GM23248 (cell line): ENCODE measurements around the gene ANKRD28. TPM values are rescaled to one million over a fixed set of nuclear protein-coding genes. Genes with fewer than 3 reads are reported as not detected.
A peak's percentile ranks its signal among the peaks of the same experiment; 100 is the strongest.

Source experiments
- DNase-seq: peaks from one replicate; pipeline ENCODE4 v3.0.0-alpha.2; 2015
- H2AFZ ChIP-seq: fragments of 200-600 bp; sonication (generic); 2 replicates; pipeline ENCODE4 v1.6.1; 2016; ENCODE audit warnings: antibody characterized with exemption
- H3F3A ChIP-seq: fragments of 200-600 bp; sonication (generic); 2 replicates; pipeline ENCODE4 v1.6.1; 2016; ENCODE audit warnings: mild to moderate bottlenecking, antibody characterized with exemption, mixed run types; ENCODE audit not compliant: insufficient read depth
- H3K27ac ChIP-seq: fragments of 200-600 bp; sonication (generic); 2 replicates; pipeline ENCODE4 v1.5.1; 2016; ENCODE audit warnings: mild to moderate bottlenecking
- H3K27me3 ChIP-seq: fragments of 200-600 bp; sonication (generic); replicated peaks from 2 replicates; pipeline ENCODE4 v1.6.1; 2016; ENCODE audit warnings: mild to moderate bottlenecking; ENCODE audit not compliant: insufficient read depth
- H3K36me3 ChIP-seq: fragments of 200-600 bp; sonication (generic); 2 replicates; pipeline ENCODE4 v1.6.1; 2016; ENCODE audit warnings: low read depth, mild to moderate bottlenecking
- H3K4me1 ChIP-seq: fragments of 200-600 bp; sonication (generic); 2 replicates; pipeline ENCODE4 v1.6.1; 2016; ENCODE audit warnings: mild to moderate bottlenecking; ENCODE audit not compliant: insufficient read depth
- H3K4me2 ChIP-seq: fragments of 200-600 bp; sonication (generic); one replicate; pipeline ENCODE4 v1.6.1; 2016; ENCODE audit warnings: mild to moderate bottlenecking; ENCODE audit not compliant: unreplicated experiment
- H3K4me3 ChIP-seq: fragments of 200-600 bp; sonication (generic); 2 replicates; pipeline ENCODE4 v1.5.1; 2016; ENCODE audit warnings: mild to moderate bottlenecking
- H3K79me2 ChIP-seq: fragments of 200-600 bp; sonication (generic); 2 replicates; pipeline ENCODE4 v1.6.1; 2016; ENCODE audit warnings: mild to moderate bottlenecking; ENCODE audit not compliant: insufficient read depth
- H3K9ac ChIP-seq: fragments of 200-600 bp; sonication (generic); 2 replicates; pipeline ENCODE4 v1.6.1; 2016; ENCODE audit warnings: mild to moderate bottlenecking
- H3K9me2 ChIP-seq: fragments of 200-600 bp; sonication (generic); 2 replicates; pipeline ENCODE4 v1.6.1; 2016; ENCODE audit warnings: mixed run types, mild to moderate bottlenecking, moderate library complexity; ENCODE audit not compliant: insufficient read depth
- H3K9me3 ChIP-seq: fragments of 200-600 bp; sonication (generic); one replicate; pipeline ENCODE4 v1.6.1; 2017; ENCODE audit warnings: low read depth
- H4K20me1 ChIP-seq: fragments of 200-600 bp; sonication (generic); 2 replicates; pipeline ENCODE4 v1.6.0; 2016; ENCODE audit not compliant: insufficient read depth
- EZH2 ChIP-seq: fragments of 200-600 bp; sonication (generic); IDR thresholded peaks from 2 replicates; pipeline ENCODE4 v1.6.1; 2018; ENCODE audit warnings: antibody characterized with exemption, mild to moderate bottlenecking; ENCODE audit not compliant: insufficient read depth, poor library complexity, severe bottlenecking
- EZH2phosphoT487 ChIP-seq: fragments of 200-600 bp; sonication (generic); IDR thresholded peaks from 2 replicates; pipeline ENCODE4 v1.6.1; 2018; ENCODE audit warnings: antibody characterized with exemption, moderate library complexity, mild to moderate bottlenecking, low read depth; ENCODE audit not compliant: insufficient read depth
- WGBS, 2 experiments: methylation state at CpG; one replicate each; pipeline ENCODE4 v1.1.6; 2015 to 2017; ENCODE audit warnings: low lambda C conversion rate in 2 of 2, low coverage in 1 of 2; ENCODE audit errors: missing lambda C conversion rate in 2 of 2; 5-methylcytosine and 5-hydroxymethylcytosine counted together
- in situ Hi-C: fragments of 300-500 bp; cut with MboI; formaldehyde crosslinking; loops from 2 replicates; pipeline ENCODE4 v1.15.0; 2020
- polyA plus RNA-seq: library from polyadenylated mRNA; unstranded; fragments of >200 nt; fragmentation: Nextera tagmentation; extraction: Ambion mirVana; gene quantifications from 2 replicates; pipeline ENCODE4 v1.2.1, GENCODE V29; 2016
- total RNA-seq: library from RNA; depleted of rRNA; stranded (reverse); fragments of >200 nt; shearing (Covaris generic); gene quantifications from 2 replicates; pipeline ENCODE4 v1.2.3, GENCODE V29; 2014

Gene ANKRD28
- total and polyA plus RNA-seq, 2 experiments from 2014 or later = 23.1 to 55.6 TPM

GRCh38 chr3:15711281-15711680 lies 86.5 kb downstream of the ANKRD28 start:
- H3K27me3 ChIP-seq = no peaks in the 10 kb centered on the region
- peaks cover 63% of the 10 kb centered on the region for H3K36me3 ChIP-seq
- no peak overlapping the region for H3K27ac ChIP-seq
- H3F3A ChIP-seq = peaks cover 33% of the 10 kb centered on the region
- no peaks in the 10 kb centered on the region for H3K9me2 ChIP-seq
- H3K4me3 ChIP-seq = no peak overlapping the region
- H3K9ac ChIP-seq = no peak overlapping the region
- H3K4me1 ChIP-seq = peaks cover 20% of the 10 kb centered on the region
- H3K9me3 ChIP-seq = no peaks in the 10 kb centered on the region
- no peaks in the 10 kb centered on the region for H4K20me1 ChIP-seq
- in situ Hi-C loops = no loop called here
- no peak for DNase-seq
- no peak overlapping the region for H2AFZ ChIP-seq
- no peak for TF ChIP-seq EZH2phosphoT487
- no peak for TF ChIP-seq EZH2
- peaks cover 32% of the 10 kb centered on the region for H3K79me2 ChIP-seq
- no peak overlapping the region for H3K4me2 ChIP-seq

- no peaks in the 10 kb centered on the region for H3K9me2 ChIP-seq
- H3F3A ChIP-seq = peaks cover 33% of the 10 kb centered on the region
- TF ChIP-seq EZH2phosphoT487 = no peak
- TF ChIP-seq EZH2 = no peak
- H3K9ac ChIP-seq = peak overlapping the region; percentile 26
- no peaks in the 10 kb centered on the region for H4K20me1 ChIP-seq
- H3K4me2 ChIP-seq = peak overlapping the region; percentile 34
- no peak overlapping the region for H3K4me3 ChIP-seq
- no peak overlapping the region for H2AFZ ChIP-seq
- H3K4me1 ChIP-seq = peaks cover 20% of the 10 kb centered on the region
- WGBS, 2 experiments = 90 to 92% methylated on average over 1 of the region's 1 CpG
- no peaks in the 10 kb centered on the region for H3K27me3 ChIP-seq
- H3K9me3 ChIP-seq = no peaks in the 10 kb centered on the region
- peaks cover 15% of the 10 kb centered on the region; the same call in 1 of the 2 replicates for H3K79me2 ChIP-seq
- peak; percentile 82 for DNase-seq
- peak overlapping the region; percentile 69 for H3K27ac ChIP-seq
- in situ Hi-C loops = no loop called here
- H3K36me3 ChIP-seq = peaks cover 79% of the 10 kb centered on the region
These were observed 88.7 kb downstream of the ANKRD28 start for GRCh38 chr3:15708882-15709677.

- no peak for DNase-seq
- Histone ChIP-seq H3K4me2 (no peak overlapping the region), H2AFZ (no peak overlapping the region), H3K4me1 (peaks cover 20% of the 10 kb centered on the region), H3K9ac (no peak overlapping the region; the same call in 1 of the 2 replicates), H3F3A (peaks cover 33% of the 10 kb centered on the region), H3K79me2 (0 out of 2 replicates have a peak, but pooled peaks cover 6% of the 10 kb centered on the region), H3K9me3 (no peaks in the 10 kb centered on the region), H3K36me3 (peaks cover 70% of the 10 kb centered on the region), H3K27ac (no peak overlapping the region), H4K20me1 (no peaks in the 10 kb centered on the region), H3K4me3 (no peak overlapping the region), H3K9me2 (no peaks in the 10 kb centered on the region), H3K27me3 (no peaks in the 10 kb centered on the region)
- in situ Hi-C loops = no loop called here
- TF ChIP-seq EZH2phosphoT487 = no peak
- TF ChIP-seq EZH2 = no peak
- 100% methylated on average over 1 of the region's 1 CpG for WGBS, 2 experiments
These were observed 90.0 kb downstream of the ANKRD28 start for GRCh38 chr3:15707779-15708178.

GRCh38 chr3:15703346-15703745 lies 94.4 kb downstream of the ANKRD28 start:
- DNase-seq = no peak
- Histone ChIP-seq H3K79me2 (0 out of 2 replicates have a peak, but pooled peaks cover 6% of the 10 kb centered on the region), H3K9ac (no peak overlapping the region), H4K20me1 (no peaks in the 10 kb centered on the region), H2AFZ (no peak overlapping the region), H3K4me1 (peaks cover 6% of the 10 kb centered on the region), H3K9me3 (no peaks in the 10 kb centered on the region), H3K4me3 (no peak overlapping the region), H3K4me2 (no peak overlapping the region), H3F3A (peaks cover 7% of the 10 kb centered on the region; the same call in 1 of the 2 replicates), H3K27ac (no peak overlapping the region), H3K9me2 (no peaks in the 10 kb centered on the region), H3K27me3 (no peaks in the 10 kb centered on the region), H3K36me3 (peaks cover 33% of the 10 kb centered on the region)
- no peak for TF ChIP-seq EZH2phosphoT487
- no peak for TF ChIP-seq EZH2
- WGBS, 2 experiments = 98 to 99% methylated on average over 2 of the region's 2 CpGs
- in situ Hi-C loops = no loop called here
